ENCODE measurements around the gene MICALL1. TPM values are rescaled to one million over a fixed set of nuclear protein-coding genes. Genes with fewer than 3 reads are reported as not detected.

Gene MICALL1
- 10 to 100 TPM; 14.2 to 16.6 TPM for total RNA-seq

GRCh38 chr22:37905534-37906363 lies at the start of gene MICALL1:
MICALL1 (plus strand) TSS chr22:37906297; CDS start chr22:37906423, 126 bp downstream.
- peak; percentile 78 for DNase-seq
- Mint-ChIP-seq H3K9me3 (no peaks in the 10 kb centered on the region), H3K27me3 (no peaks in the 10 kb centered on the region), H3K4me3 (peak within 1 kb of the TSS; percentile 78), H3K27ac (peak within 1 kb of the TSS; percentile 79), H3K4me1 (peaks cover 16% of the 10 kb centered on the region), H3K36me3 (peaks cover 3% of the 10 kb centered on the region)

DNA sequence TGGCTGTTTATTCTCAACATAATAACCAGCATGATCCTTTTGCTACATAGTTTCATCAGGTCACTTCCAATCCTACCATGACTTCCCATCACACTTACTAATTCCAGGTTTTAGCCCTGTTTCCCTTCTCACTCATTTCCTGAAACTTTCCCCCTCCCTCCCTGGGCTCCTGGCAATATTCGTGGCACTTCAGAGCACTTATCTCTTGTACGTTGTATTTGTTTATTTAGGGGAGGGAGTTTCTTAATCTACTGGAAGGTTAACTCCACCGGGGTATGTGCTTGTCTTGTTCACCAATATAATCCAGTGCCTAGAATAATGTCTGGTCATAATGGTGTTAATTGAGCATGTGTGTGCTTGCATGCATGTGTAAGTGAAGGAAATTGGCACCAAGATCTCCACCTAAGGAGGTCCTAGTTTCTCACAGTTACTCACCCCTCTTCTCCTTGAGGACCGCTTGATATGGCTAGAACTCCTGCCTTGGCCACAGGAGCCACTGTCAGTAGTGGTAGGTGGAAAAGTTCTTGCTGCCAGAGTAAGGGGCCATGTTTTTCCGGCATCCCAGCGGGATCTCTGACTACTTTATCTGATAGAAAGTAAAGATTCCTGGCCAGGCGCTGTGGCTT lies 45.2 kb upstream of the MICALL1 start:
- Mint-ChIP-seq H3K9me3 (no peaks in the 10 kb centered on the region), H3K27ac (peak overlapping the region; percentile 16), H3K4me3 (no peak overlapping the region), H3K36me3 (peaks cover 41% of the 10 kb centered on the region), H3K27me3 (no peaks in the 10 kb centered on the region), H3K4me1 (peaks cover 7% of the 10 kb centered on the region)
- DNase-seq, result no peak

- Mint-ChIP-seq H3K36me3 (peaks cover 42% of the 10 kb centered on the region), H3K27me3 (no peaks in the 10 kb centered on the region), H3K27ac (peak overlapping the region; percentile 58), H3K4me1 (peaks cover 7% of the 10 kb centered on the region), H3K9me3 (no peaks in the 10 kb centered on the region), H3K4me3 (no peak overlapping the region)
- DNase-seq, result no peak
Measured at GRCh38 chr22:37862570-37863325, 43.3 kb upstream of the MICALL1 start.

- Mint-ChIP-seq H3K36me3 (peaks cover 38% of the 10 kb centered on the region), H3K27ac (peak overlapping the region; percentile 23), H3K9me3 (no peaks in the 10 kb centered on the region), H3K27me3 (no peaks in the 10 kb centered on the region), H3K4me3 (no peak overlapping the region), H3K4me1 (peaks cover 7% of the 10 kb centered on the region)
- no peak for DNase-seq
Measured at GRCh38 chr22:37865510-37865909, 40.6 kb upstream of the MICALL1 start.

DNA sequence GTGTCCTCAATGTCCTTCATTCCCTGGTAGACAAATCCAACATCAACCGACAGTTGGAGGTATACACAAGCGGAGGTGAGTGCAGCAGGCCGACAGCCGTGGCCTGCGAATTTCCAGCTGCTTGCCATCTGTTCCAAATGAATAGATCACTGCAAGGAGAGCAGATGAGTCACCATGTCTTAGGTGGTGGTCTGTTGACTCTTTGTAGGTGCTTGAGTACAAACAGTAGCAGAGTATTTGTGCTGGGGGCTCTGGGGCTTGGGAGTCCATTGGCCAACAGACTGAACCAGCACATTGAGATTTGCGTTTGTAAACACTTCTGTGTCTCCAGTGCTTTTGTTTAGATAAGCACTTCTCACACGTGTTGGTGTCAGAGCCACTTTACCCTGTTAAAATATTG lies 35.8 kb upstream of the MICALL1 start:
- no peak for DNase-seq
- Mint-ChIP-seq H3K9me3 (no peaks in the 10 kb centered on the region), H3K4me1 (no peaks in the 10 kb centered on the region)

DNA sequence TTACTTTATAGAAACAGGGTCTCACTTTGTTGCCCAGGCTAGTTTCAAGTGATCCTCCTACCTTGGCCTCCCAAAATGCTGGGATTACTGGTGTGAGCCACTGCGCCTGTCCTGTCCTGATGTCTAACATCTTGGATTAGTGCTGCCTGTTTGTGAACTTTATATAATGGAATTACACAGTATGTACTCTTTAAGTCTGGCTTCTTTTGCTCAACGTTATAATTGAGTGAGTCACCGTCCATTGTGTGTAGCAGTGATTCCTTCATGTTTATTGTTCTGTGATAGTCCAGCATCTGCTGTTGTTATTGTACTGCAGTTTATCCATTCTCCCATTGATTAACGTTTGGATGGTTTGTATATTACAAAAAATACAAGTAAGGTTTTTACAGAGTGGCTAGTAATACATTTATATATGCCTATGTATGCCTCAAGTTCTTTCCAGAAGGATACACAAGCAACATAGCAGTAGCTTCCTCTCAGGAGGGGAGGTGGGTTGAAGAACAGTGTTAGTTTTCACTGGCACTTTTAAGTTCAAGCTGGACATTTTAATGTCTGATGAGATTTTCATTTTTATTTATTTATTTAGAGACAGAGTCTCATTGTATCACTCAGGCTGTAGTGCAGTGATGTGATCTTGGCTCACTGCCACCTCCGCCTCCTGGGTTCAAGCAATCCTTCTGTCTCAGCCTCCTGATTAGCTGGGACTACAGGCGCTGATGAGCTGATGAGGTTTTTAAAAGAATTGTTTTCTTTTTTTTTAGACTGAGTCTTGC lies 25.2 kb upstream of the MICALL1 start:
- H3K9me3 Mint-ChIP-seq, result no peaks in the 10 kb centered on the region
- H3K4me1 Mint-ChIP-seq, result peaks cover 7% of the 10 kb centered on the region
- H3K4me3 Mint-ChIP-seq, result no peak overlapping the region
- no peak for DNase-seq
- H3K27me3 Mint-ChIP-seq, result no peaks in the 10 kb centered on the region
- H3K27ac Mint-ChIP-seq, result no peak overlapping the region
- peaks cover 25% of the 10 kb centered on the region for H3K36me3 Mint-ChIP-seq

More for the DNA sequence above, 35.8 kb upstream of the MICALL1 start:
- H3K36me3 Mint-ChIP-seq, result peaks cover 23% of the 10 kb centered on the region
- H3K4me3 Mint-ChIP-seq, result no peak overlapping the region
- no peak overlapping the region for H3K27ac Mint-ChIP-seq
- no peaks in the 10 kb centered on the region for H3K27me3 Mint-ChIP-seq

DNA sequence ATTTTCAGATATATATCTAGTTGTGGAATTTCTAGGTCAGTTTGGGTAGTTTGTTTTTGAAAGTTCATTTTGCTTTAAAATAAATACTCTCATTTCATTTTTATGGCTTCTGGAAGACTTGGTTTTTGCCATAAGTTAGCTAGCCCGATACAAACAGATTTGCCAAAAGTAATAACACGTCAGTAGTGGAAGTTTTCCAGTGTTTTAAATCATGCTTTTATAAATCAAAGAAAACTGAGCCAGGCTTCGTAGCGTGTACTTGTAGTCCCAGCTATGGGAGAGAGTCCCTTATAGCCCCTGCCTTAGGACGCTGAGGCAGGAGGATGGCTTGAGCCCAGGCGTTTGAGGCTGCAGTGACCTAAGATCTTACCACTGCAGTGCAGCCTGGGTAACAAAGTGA lies 21.7 kb upstream of the MICALL1 start:
- H3K36me3 Mint-ChIP-seq, result peaks cover 14% of the 10 kb centered on the region

DNA sequence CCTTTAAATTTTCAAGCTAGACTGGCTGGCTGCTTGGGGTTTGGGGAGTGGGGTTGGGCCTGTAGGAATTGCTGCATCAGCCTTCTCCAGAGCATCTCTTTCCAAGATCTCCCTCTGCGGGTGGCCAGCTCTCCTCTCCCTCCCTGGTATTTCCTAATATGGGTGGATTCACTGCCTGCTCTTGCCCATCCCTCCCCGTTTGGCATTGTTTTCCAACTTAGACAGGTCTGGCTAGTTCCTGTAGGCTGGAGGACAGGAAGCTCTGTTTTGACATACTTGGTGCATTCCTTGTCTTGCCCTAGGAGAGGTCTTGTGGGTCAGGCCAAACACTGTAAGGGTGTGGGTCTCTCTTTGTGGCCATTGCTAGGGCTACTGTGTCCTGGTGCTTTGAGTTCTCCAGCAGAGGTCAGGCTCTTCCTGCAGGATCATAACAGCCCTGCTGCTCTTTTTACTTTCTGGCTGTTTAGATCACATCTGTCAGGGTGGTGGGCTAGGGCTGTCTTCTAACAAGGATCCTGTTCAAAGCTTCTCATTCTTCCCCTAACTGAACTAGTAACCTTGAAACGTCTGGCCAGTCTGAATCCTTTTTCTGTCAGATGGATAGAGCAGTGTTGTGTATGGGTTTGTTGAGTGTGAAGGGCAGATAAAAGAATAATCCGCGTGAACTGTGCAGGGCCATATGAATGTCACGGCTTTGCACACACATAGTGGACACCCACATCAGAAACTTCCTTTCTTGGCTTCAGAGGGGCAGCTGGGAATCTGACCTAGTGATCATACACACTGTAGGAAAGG lies 18.3 kb upstream of the MICALL1 start:
- H3K4me3 Mint-ChIP-seq, result no peak overlapping the region
- no peaks in the 10 kb centered on the region for H3K27me3 Mint-ChIP-seq
- peaks cover 16% of the 10 kb centered on the region for H3K36me3 Mint-ChIP-seq
- peak overlapping the region; percentile 2 for H3K27ac Mint-ChIP-seq
- H3K9me3 Mint-ChIP-seq, result no peaks in the 10 kb centered on the region
- no peak for DNase-seq
- H3K4me1 Mint-ChIP-seq, result peaks cover 7% of the 10 kb centered on the region

More for the DNA sequence above, 21.7 kb upstream of the MICALL1 start:
- peaks cover 7% of the 10 kb centered on the region for H3K4me1 Mint-ChIP-seq
- no peak overlapping the region for H3K4me3 Mint-ChIP-seq
- no peaks in the 10 kb centered on the region for H3K9me3 Mint-ChIP-seq
- no peak overlapping the region for H3K27ac Mint-ChIP-seq
- H3K27me3 Mint-ChIP-seq, result no peaks in the 10 kb centered on the region
- DNase-seq, result no peak

GRCh38 chr22:37891926-37892325 lies 14.2 kb upstream of the MICALL1 start:
- no peaks in the 10 kb centered on the region for H3K27me3 Mint-ChIP-seq
- no peaks in the 10 kb centered on the region for H3K9me3 Mint-ChIP-seq
- no peak for DNase-seq
- H3K36me3 Mint-ChIP-seq, result peaks cover 10% of the 10 kb centered on the region
- H3K4me1 Mint-ChIP-seq, result peaks cover 19% of the 10 kb centered on the region
- no peak overlapping the region for H3K4me3 Mint-ChIP-seq
- H3K27ac Mint-ChIP-seq, result no peak overlapping the region

GRCh38 chr22:37892566-37893335 lies 13.3 kb upstream of the MICALL1 start:
- H3K27ac Mint-ChIP-seq, result no peak overlapping the region
- H3K4me3 Mint-ChIP-seq, result no peak overlapping the region
- DNase-seq, result no peak
- no peaks in the 10 kb centered on the region for H3K9me3 Mint-ChIP-seq
- no peaks in the 10 kb centered on the region for H3K27me3 Mint-ChIP-seq
- peaks cover 10% of the 10 kb centered on the region for H3K36me3 Mint-ChIP-seq
- peaks cover 19% of the 10 kb centered on the region for H3K4me1 Mint-ChIP-seq

DNA sequence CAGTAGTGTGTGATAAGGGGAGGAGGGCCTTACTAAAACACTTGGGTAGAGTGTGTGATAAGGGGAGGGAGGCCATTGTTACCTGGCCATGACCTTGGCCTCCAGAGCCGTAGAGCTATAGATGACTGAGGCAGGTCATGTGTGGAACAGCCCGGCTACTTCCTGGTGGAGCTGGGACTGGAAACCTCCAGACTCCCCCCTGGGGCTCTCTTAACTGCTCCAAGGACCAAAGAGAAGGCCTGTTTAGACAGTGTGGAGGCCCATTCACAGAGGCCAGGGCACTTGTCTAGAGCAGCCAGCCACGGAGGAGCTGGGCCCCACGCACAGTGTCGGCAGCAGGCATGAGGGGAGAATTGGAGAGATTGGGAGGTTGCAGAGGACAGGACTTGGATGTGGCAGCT lies 12.5 kb upstream of the MICALL1 start:
- Mint-ChIP-seq H3K4me3 (no peak overlapping the region), H3K27me3 (no peaks in the 10 kb centered on the region), H3K9me3 (no peaks in the 10 kb centered on the region), H3K27ac (peak overlapping the region; percentile 32), H3K36me3 (peaks cover 9% of the 10 kb centered on the region), H3K4me1 (peaks cover 23% of the 10 kb centered on the region)
- DNase-seq, result no peak

DNA sequence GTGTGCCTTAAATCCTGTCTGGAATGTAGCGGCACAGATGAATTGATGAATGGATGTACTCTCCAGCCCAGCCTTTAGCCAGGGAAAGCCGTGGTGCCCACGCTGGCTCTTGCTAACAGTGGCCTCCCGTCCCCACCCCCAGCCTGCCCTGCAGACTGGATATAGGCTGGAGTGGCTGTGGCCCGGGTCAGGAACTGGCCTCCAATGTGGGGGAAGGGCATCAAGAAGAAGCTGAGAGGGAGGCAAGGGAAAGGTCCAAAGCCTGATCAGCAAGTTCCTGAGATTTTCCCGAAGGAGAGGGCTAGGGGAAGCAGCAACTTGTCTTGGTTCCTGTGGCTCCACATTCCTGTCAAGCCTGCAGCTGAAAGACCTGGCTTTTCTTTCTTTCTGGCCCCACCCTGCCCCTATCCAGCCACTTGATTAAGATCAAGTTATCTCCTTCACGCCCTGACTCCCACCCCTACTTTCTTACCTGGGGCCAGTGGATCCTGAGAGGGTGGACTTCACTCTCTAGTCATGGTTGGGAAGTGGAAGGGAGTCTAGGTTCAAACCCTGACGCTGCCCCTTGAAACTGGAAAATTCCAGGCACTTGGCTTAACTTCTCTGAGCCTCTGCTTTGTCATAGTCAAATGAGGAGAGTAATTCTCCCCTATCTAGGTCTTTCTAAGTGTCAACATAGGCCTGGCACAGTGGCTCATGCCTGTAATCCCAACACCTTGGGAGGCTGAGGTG lies 11.0 kb upstream of the MICALL1 start:
- H3K4me1 Mint-ChIP-seq, result peaks cover 23% of the 10 kb centered on the region
- no peaks in the 10 kb centered on the region for H3K27me3 Mint-ChIP-seq
- H3K36me3 Mint-ChIP-seq, result peaks cover 4% of the 10 kb centered on the region
- no peaks in the 10 kb centered on the region for H3K9me3 Mint-ChIP-seq
- peak overlapping the region; percentile 81 for H3K27ac Mint-ChIP-seq
- DNase-seq, result no peak
- no peak overlapping the region for H3K4me3 Mint-ChIP-seq

- no peak overlapping the region for H3K4me3 Mint-ChIP-seq
- H3K4me1 Mint-ChIP-seq, result peaks cover 23% of the 10 kb centered on the region
- peak overlapping the region; percentile 90 for H3K27ac Mint-ChIP-seq
- no peaks in the 10 kb centered on the region for H3K9me3 Mint-ChIP-seq
- peaks cover 3% of the 10 kb centered on the region for H3K36me3 Mint-ChIP-seq
- DNase-seq, result peak; percentile 48
- no peaks in the 10 kb centered on the region for H3K27me3 Mint-ChIP-seq
Measured at GRCh38 chr22:37896181-37896592, 9.9 kb upstream of the MICALL1 start.
